ENCODE results near the gene RHOD. TPM values are rescaled to one million over a fixed set of nuclear protein-coding genes. Genes with fewer than 3 reads are reported as not detected.
A peak's percentile ranks its signal among the peaks of the same experiment; 100 is the strongest.

The RHOD gene
- total and polyA plus RNA-seq, 9 donors: 13.2 to 20.9 (median 16.5) TPM

GRCh38 chr11:67058506-67058905 is 1.9 kb downstream of the RHOD start:
- H3K36me3 ChIP-seq (ENCODE audit: control insufficient read depth, insufficient read depth, low read length): no peaks in the 10 kb centered on the region
- no peak overlapping the region for H3K27ac ChIP-seq (ENCODE audit: low read length)
- no peak overlapping the region for H3K4me3 ChIP-seq (ENCODE audit: low read length)
- peaks cover 18% of the 10 kb centered on the region for H3K27me3 ChIP-seq (ENCODE audit: control insufficient read depth, insufficient read depth, low read length)
- H3K9me3 ChIP-seq (replicated peaks; ENCODE audit: control insufficient read depth, low read depth, low read length): no peaks in the 10 kb centered on the region
- DNase-seq: no peak
- peaks cover 39% of the 10 kb centered on the region for H3K4me1 ChIP-seq (ENCODE audit: control insufficient read depth, insufficient read depth, low read length)
- WGBS (ENCODE audit: insufficient coverage): no CpG with 5 or more reads among the region's 8 CpGs

DNA sequence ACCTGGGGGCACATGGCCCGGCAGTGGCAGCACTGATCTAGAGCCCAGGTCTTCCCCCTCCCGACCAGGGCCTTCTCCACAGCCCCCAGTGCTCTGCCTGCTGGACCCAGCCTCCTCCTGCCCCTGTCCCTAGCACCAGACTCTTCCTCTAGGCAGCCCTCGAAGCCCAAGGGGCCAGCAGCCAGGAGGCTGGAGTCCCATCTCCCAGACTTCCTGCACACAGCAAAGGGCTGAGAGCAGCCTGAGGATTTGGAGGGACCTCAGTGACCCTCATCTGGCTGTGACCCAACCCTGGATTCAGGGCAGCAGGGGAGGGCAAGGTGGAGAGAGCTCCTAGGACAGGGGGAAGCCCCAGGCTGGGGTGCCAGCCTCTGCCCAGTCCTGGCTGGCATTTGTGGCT is 3.0 kb downstream of the RHOD start:
- no peaks in the 10 kb centered on the region for H3K36me3 ChIP-seq (ENCODE audit: control insufficient read depth, insufficient read depth, low read length)
- 75% methylated on average over 3 of the region's 3 CpGs for WGBS (ENCODE audit: insufficient coverage)
- DNase-seq: no peak
- no peak overlapping the region for H3K27ac ChIP-seq (ENCODE audit: low read length)
- no peaks in the 10 kb centered on the region for H3K9me3 ChIP-seq (replicated peaks; ENCODE audit: control insufficient read depth, low read depth, low read length)
- peaks cover 16% of the 10 kb centered on the region for H3K27me3 ChIP-seq (ENCODE audit: control insufficient read depth, insufficient read depth, low read length)
- peaks cover 30% of the 10 kb centered on the region for H3K4me1 ChIP-seq (ENCODE audit: control insufficient read depth, insufficient read depth, low read length)
- no peak overlapping the region for H3K4me3 ChIP-seq (ENCODE audit: low read length)

DNA sequence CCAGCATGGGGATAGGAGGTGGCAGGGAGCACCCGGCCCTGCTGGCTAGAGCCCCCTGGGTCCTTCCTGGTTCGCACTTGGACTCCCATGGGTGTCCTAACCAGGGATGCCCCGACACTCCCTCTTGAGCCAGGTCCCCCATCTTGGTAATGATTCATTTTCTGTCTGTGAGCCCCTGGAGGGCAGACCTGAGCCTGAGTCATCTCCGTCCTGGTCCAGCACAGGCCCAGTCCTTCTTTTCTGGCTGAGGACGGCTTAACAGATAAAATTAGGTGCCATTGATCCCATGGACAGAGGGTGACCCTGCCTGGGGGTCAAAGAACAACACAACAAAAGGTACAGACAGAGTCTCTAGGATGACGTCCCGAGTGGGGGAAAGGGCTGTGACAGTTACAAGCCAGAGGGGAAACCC is 3.5 kb downstream of the RHOD start:
- H3K27ac ChIP-seq (ENCODE audit: low read length): no peak overlapping the region
- DNase-seq: no peak
- H3K4me3 ChIP-seq (ENCODE audit: low read length): no peak overlapping the region
- no peaks in the 10 kb centered on the region for H3K9me3 ChIP-seq (replicated peaks; ENCODE audit: control insufficient read depth, low read depth, low read length)
- peaks cover 26% of the 10 kb centered on the region for H3K4me1 ChIP-seq (ENCODE audit: control insufficient read depth, insufficient read depth, low read length)
- no peaks in the 10 kb centered on the region for H3K36me3 ChIP-seq (ENCODE audit: control insufficient read depth, insufficient read depth, low read length)
- H3K27me3 ChIP-seq (ENCODE audit: control insufficient read depth, insufficient read depth, low read length): peaks cover 15% of the 10 kb centered on the region
- WGBS (ENCODE audit: insufficient coverage): 67% methylated on average over 7 of the region's 7 CpGs

DNA sequence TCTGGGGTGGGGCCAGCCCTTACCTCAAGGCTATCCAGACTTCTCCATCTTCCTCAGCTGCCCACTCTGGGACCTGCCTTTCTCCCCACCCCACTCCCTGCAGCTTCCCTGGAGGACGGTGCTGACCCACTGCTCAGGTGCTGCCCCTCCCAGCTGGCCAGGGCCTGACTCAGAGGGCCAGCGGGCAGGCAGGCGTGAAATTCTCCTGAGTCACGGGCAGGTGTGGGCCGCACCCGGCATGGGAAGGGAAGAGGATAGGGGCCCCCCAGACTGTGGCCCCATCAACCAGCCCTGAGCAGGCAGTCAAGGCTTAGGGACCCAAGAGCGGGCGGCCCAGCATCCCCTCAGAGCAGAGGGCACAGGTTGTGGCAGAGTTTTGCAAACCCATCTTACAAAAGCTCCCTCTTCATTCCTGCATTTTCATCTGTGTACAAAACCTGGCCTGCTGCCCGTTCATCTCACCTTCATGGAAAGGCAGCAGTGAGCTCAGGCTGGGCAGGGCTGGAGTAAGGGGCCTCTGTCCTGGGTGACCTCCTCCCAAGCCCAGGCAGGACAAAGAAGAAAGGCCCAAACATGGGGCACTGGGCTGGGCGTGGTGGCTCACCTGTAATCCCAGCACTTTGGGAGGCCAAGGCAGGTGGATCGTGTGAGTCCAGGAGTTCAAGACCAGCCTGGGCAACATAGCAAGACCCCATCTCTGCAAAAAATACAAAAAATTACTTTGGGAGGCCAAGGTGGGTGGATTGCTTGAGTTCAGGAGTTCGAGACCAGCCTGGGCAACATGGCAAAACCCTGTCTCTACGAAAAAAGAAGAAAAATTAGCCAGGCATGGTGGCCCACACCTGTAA is 6.1 kb downstream of the RHOD start:
- H3K4me1 ChIP-seq (ENCODE audit: control insufficient read depth, insufficient read depth, low read length): peaks cover under 1% of the 10 kb centered on the region
- WGBS (ENCODE audit: insufficient coverage): 93% methylated on average over 10 of the region's 13 CpGs
- no peaks in the 10 kb centered on the region for H3K9me3 ChIP-seq (replicated peaks; ENCODE audit: control insufficient read depth, low read depth, low read length)
- H3K27me3 ChIP-seq (ENCODE audit: control insufficient read depth, insufficient read depth, low read length): peaks cover 3% of the 10 kb centered on the region
- no peaks in the 10 kb centered on the region for H3K36me3 ChIP-seq (ENCODE audit: control insufficient read depth, insufficient read depth, low read length)
- H3K4me3 ChIP-seq (ENCODE audit: low read length): no peak overlapping the region
- DNase-seq: no peak
- no peak overlapping the region for H3K27ac ChIP-seq (ENCODE audit: low read length)

DNA sequence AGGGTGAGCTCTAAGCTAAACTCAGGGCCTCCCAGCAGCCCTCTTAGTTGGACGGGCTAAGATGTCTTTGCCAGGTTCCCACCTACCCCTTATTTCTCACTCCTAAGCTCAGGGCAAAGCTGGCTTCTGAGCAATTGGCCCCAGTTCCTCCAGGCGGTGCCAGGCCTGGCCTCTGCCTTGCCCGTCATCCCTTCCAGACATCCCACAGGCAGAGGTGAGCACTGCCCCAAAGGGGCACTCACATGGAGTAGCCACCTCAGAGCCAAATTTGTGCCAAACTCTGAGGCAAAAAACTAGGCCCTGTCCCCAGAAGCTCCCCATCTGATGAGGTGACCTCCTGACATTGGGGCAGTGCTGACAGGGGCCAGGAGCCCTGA is 9.7 kb downstream of the RHOD start:
- Histone ChIP-seq H3K4me3 (ENCODE audit: low read length) (no peak overlapping the region), H3K9me3 (replicated peaks; ENCODE audit: control insufficient read depth, low read depth, low read length) (no peaks in the 10 kb centered on the region), H3K4me1 (ENCODE audit: control insufficient read depth, insufficient read depth, low read length) (no peaks in the 10 kb centered on the region), H3K27me3 (ENCODE audit: control insufficient read depth, insufficient read depth, low read length) (peaks cover 3% of the 10 kb centered on the region), H3K27ac (ENCODE audit: low read length) (no peak overlapping the region), H3K36me3 (ENCODE audit: control insufficient read depth, insufficient read depth, low read length) (no peaks in the 10 kb centered on the region)
- no peak for DNase-seq
- WGBS (ENCODE audit: insufficient coverage): 85% methylated on average over 3 of the region's 3 CpGs

- peak; percentile 56 for DNase-seq
- Histone ChIP-seq H3K9me3 (replicated peaks; ENCODE audit: control insufficient read depth, low read depth, low read length) (no peaks in the 10 kb centered on the region), H3K36me3 (ENCODE audit: control insufficient read depth, insufficient read depth, low read length) (no peaks in the 10 kb centered on the region), H3K4me3 (ENCODE audit: low read length) (peak overlapping the region; percentile 22), H3K27ac (ENCODE audit: low read length) (no peak overlapping the region), H3K27me3 (ENCODE audit: control insufficient read depth, insufficient read depth, low read length) (peaks cover 3% of the 10 kb centered on the region), H3K4me1 (ENCODE audit: control insufficient read depth, insufficient read depth, low read length) (peaks cover 7% of the 10 kb centered on the region)
- WGBS (ENCODE audit: insufficient coverage): 38% methylated on average over 53 of the region's 53 CpGs
Observed at GRCh38 chr11:67071420-67072284, 15.0 kb downstream of the RHOD start.

DNA sequence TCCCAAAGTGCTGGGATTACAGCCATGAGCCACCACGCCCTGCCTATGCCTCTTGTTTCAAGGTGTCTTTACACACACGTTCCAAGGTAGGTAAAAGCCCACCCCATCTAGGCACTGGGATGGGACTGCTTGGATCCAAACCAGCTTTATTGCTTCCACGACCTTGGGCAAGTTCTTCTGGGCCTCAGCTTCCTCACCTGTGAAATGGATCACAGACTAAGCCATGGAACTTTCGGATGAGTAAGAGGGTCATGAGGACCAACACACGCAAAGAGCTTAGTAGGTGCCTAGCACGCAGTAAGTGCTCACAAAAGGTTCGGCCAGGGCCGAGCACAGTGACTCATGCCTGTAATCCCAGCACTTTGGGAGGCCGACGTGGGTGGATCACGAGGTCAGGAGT is 15.6 kb downstream of the RHOD start:
- WGBS (ENCODE audit: insufficient coverage): 85% methylated on average over 7 of the region's 11 CpGs
- H3K27ac ChIP-seq (ENCODE audit: low read length): no peak overlapping the region
- H3K4me1 ChIP-seq (ENCODE audit: control insufficient read depth, insufficient read depth, low read length): peaks cover 7% of the 10 kb centered on the region
- H3K36me3 ChIP-seq (ENCODE audit: control insufficient read depth, insufficient read depth, low read length): no peaks in the 10 kb centered on the region
- DNase-seq: no peak
- peaks cover 3% of the 10 kb centered on the region for H3K27me3 ChIP-seq (ENCODE audit: control insufficient read depth, insufficient read depth, low read length)
- H3K9me3 ChIP-seq (replicated peaks; ENCODE audit: control insufficient read depth, low read depth, low read length): no peaks in the 10 kb centered on the region
- H3K4me3 ChIP-seq (ENCODE audit: low read length): no peak overlapping the region

DNA sequence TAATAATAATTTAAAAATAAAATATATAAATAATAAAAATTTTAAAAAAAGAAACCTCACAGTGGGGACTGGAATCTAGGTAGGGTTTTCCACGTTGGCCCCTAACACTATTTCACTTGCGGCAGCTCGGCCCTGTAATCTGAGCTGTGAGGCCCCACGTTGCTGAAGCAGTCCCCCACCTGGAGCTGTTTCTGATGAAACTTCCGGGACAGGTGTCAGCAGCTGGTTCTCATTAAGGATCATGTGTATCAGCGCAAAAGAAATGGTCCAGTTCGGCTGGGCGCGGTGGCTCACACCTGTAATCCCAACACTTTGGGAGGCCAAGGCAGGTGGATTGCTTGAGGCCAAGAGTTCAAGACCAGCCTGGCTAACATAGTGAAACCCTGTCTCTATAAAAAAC is 17.3 kb downstream of the RHOD start:
- DNase-seq: no peak
- 28% methylated on average over 9 of the region's 9 CpGs for WGBS (ENCODE audit: insufficient coverage)
- Histone ChIP-seq H3K4me3 (ENCODE audit: low read length) (no peak overlapping the region), H3K27ac (ENCODE audit: low read length) (no peak overlapping the region), H3K4me1 (ENCODE audit: control insufficient read depth, insufficient read depth, low read length) (peaks cover 7% of the 10 kb centered on the region), H3K27me3 (ENCODE audit: control insufficient read depth, insufficient read depth, low read length) (peaks cover 3% of the 10 kb centered on the region), H3K9me3 (replicated peaks; ENCODE audit: control insufficient read depth, low read depth, low read length) (no peaks in the 10 kb centered on the region), H3K36me3 (ENCODE audit: control insufficient read depth, insufficient read depth, low read length) (no peaks in the 10 kb centered on the region)

GRCh38 chr11:67076202-67076601 is 19.6 kb downstream of the RHOD start:
- no peak for DNase-seq
- Histone ChIP-seq H3K9me3 (replicated peaks; ENCODE audit: control insufficient read depth, low read depth, low read length) (no peaks in the 10 kb centered on the region), H3K27ac (ENCODE audit: low read length) (no peak overlapping the region), H3K4me3 (ENCODE audit: low read length) (no peak overlapping the region), H3K27me3 (ENCODE audit: control insufficient read depth, insufficient read depth, low read length) (peaks cover 3% of the 10 kb centered on the region), H3K36me3 (ENCODE audit: control insufficient read depth, insufficient read depth, low read length) (no peaks in the 10 kb centered on the region), H3K4me1 (ENCODE audit: control insufficient read depth, insufficient read depth, low read length) (peaks cover 7% of the 10 kb centered on the region)
- WGBS (ENCODE audit: insufficient coverage): 69% methylated on average over 6 of the region's 6 CpGs

GRCh38 chr11:67079065-67079705 is 22.5 kb downstream of the RHOD start:
- Histone ChIP-seq H3K4me3 (ENCODE audit: low read length) (no peak overlapping the region), H3K9me3 (replicated peaks; ENCODE audit: control insufficient read depth, low read depth, low read length) (no peaks in the 10 kb centered on the region), H3K27me3 (ENCODE audit: control insufficient read depth, insufficient read depth, low read length) (peaks cover 2% of the 10 kb centered on the region), H3K4me1 (ENCODE audit: control insufficient read depth, insufficient read depth, low read length) (peaks cover 12% of the 10 kb centered on the region), H3K27ac (ENCODE audit: low read length) (no peak overlapping the region), H3K36me3 (ENCODE audit: control insufficient read depth, insufficient read depth, low read length) (no peaks in the 10 kb centered on the region)
- no peak for DNase-seq
- WGBS (ENCODE audit: insufficient coverage): 51% methylated on average over 3 of the region's 6 CpGs
